GM21367 (cell line): ENCODE measurements around the gene TBX18.

ENCODE experiments used
- ATAC-seq: cut with Tn5 transposase; IDR thresholded peaks from one replicate; pipeline ENCODE4 v1.9.1; 2021; ENCODE audit not compliant: unreplicated experiment

TBX18 gene

DNA sequence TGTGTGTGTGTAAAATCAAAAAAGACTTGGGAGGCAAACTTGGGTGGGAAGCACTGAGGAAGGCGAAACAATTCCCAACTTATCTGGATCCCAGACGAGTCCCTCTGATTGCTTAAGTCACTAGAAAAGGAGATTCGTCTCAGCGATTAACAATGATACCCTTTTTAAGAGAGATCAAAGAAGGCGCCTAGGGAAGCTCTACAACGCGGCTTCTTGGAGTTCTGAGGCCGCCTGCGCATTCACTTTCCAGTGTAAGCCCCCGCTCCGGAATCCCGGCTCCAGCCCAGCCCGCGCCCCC, 8.7 kb upstream of the TBX18 start:
- no peak for ATAC-seq

DNA sequence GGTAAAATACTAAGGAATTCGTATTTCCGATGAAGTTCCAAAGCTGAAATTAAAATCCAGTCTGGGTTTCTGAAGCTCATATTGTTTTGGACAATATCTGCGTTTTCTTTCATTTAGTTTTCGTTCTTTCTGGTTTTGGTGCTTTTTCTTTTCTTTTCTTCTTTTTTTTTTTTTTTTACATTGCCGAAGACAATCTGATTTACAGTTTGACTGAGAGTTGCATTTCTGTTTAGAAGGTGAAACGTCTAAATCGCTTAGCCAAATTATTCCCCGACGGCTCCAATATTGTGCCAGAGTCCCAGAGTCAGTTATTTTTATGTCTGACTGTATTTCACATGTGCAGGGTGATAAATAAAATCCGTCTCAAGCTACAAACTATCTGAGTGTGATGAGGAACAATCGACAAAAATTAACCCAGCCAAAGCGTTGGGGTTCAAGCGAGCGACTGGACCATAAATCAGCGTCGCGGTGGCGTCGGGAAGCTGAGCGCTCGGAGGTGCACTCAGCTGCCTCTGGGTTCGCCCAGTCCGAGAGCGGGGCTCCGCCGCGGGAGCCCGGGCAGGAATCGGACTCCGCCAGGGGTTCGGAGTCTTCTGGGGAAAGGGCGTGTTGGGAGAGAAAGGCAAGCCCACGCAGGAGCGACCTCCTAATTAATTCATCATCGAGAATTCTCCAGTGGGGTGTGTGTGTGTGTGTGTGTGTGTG, 8.2 kb upstream of the TBX18 start:
- no peak for ATAC-seq

DNA sequence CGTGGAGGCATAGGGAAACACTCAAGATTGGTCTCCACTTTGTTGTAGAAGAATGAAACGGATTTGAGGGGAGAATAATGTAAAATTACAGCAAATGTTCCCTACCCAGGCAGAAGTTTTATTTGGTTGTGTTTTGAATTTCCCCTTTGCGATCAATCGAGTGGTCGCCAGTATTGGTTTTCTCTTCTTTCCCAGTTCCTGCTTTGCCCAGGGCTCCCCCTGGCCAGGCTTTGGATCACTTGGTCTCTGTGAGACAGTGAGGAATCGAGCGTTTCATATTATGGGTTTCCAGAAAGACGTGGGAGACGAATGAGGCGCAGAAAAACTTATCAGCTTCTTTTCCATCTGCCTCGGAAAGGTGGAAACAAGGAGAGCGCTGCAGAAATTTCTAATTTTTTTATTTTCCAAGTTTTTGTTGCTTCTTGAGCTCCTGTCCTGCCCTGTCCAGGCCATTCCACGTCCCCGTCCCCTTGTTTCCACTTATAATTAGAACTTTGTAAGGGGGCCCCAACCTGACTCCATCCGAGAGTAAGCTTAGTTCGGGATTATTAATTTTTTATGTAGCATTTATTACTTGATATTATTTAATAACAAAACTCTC, 7.5 kb upstream of the TBX18 start:
- ATAC-seq, result no peak

DNA sequence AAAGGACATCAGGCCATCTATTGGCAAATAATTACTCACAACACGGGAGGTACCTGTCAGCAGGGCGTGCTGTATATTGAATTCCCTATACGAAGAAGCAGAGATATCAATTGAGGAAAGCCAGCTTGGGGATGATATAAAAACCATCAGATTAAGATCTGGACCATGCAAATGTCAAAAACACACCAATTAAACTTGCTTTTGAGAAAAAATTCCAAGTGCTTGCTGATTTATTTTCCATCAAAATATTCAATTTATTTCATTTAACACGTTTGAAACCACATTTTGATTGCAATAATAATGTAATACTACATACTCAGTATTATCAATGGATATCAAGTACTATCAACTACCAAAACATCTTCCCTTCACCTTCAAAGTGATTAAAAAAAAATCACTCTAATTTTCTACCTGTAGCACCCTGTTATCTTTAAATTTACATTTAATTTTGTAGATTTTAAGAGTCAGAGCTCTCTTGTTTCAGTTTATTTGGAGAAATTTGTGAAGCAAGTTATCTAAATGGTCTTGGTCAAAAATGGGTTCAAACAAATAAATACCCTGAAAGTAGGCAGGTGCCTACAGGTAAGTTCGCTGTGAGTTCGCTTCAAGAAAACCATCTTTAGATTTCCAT, 6.8 kb upstream of the TBX18 start:
- ATAC-seq, result no peak

DNA sequence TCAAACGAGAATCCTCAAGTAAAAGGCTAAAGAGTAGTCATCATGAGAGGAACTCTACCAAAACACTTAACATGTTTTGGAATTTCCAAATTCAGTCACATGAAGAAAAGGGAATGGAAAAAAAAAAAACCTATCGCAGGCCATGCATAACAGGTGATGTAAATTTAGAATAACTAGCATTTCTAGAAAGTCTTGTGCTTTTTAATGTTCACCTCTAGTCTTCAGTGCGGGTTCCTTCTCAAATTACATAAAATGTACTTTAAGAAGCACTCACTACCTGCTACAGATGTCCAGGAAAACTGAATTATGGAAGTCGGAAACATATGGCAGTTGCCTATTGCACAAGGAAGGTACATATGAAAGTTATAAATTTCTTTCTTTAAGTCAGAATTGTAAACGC, 6.1 kb upstream of the TBX18 start:
- ATAC-seq, result no peak

DNA sequence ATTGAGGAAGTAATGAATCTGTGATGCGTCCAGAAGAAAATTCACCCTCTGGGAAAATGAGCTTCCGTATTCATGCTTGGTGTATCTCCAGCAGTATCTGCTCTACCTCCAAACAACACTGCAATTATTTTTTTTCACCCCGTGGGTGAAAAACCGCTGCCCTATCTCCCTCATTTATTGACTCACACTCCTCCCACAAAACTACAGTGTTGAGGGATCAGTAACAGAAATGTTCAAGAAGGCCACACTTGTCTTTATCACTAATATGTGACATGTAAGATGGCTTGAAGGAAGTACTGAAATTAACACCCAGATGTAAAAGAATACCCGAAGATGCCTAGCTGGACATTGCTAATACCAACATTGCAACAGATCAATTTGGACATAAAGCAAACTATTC, 4.9 kb upstream of the TBX18 start:
- ATAC-seq, result no peak

GRCh38 chr6:84768442-84769174, 4.2 kb upstream of the TBX18 start:
- ATAC-seq, result no peak

DNA sequence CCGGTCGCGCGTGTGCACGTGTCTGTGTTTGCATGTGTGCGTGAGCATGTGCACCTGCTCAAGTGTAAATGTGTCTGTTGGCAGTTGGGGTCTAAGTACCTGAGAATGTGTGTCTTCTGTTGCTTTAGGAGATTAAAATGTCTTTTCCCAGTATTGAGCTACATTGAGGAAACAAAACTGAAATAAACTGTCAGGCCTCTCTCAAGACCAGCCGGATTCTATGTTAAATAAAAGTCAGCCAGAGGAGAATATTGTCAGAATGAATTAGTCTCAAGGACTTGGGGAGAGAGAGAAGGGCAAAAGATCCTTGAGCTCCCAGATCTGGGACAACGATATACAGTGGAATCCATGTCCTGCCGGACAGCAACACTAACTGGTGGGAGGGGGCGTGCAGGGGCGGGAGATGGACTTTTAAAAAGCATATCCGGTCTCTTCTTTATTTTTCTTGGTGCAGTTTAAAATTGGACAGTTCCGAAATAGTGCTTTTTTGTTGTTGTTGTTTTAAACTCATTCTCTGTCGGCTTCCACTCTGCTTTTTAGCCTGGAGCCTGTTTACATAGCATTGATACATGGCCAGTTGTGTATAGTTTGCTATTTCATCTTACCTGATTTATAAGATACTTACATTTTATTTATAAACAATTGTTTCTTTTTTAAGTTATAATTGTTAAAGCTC, 3.3 kb upstream of the TBX18 start:
- ATAC-seq, result no peak

GRCh38 chr6:84766799-84767525, 2.6 kb upstream of the TBX18 start:
- ATAC-seq, result no peak

GRCh38 chr6:84766118-84766798, 1.9 kb upstream of the TBX18 start:
- ATAC-seq, result no peak

GRCh38 chr6:84763886-84764331, 489 bp downstream of the TBX18 start:
- ATAC-seq, result no peak

DNA sequence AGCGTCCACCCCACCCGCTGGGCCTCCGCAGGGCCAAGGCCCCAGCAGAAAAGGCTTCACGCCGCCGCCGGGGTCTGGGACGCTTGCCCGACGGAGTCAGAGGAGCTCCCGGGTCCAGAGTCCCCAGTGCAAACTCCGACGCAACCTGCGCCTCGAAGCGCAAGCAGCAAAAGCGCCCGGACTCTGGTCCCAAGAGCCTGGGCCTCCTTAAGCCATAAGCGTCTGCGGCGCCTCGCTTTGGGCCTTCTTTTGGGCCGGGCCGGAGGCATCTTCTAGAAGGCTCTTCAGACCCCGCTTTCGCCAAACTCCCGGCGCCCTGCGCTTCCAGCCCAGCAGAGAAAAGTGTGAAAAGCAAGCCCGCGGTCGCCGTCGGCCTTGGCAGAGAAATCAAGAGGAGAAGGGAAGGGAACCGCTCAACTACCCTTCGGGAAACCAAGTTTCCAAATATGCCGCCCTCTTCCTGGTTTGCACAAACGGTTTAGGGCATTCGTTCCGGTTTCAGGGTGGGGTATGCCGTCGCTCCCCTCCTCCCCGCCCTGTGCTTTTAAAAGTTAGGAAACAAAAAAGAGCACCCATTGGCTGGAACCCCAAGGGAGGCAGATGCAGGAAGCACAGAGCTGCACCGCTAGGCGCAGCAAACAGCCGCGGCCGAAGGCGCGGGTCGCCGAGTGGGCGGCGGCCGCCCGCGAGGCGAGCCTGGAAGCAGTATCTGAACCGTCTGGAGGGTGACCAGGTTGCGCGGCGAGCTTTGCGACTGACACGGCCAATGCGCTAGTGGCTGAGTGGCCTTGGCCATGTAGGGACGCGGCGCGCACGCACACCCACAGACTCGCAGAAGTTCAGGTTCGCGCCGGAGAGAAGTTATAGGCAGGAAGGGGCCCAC, 1.2 kb downstream of the TBX18 start:
- no peak for ATAC-seq

DNA sequence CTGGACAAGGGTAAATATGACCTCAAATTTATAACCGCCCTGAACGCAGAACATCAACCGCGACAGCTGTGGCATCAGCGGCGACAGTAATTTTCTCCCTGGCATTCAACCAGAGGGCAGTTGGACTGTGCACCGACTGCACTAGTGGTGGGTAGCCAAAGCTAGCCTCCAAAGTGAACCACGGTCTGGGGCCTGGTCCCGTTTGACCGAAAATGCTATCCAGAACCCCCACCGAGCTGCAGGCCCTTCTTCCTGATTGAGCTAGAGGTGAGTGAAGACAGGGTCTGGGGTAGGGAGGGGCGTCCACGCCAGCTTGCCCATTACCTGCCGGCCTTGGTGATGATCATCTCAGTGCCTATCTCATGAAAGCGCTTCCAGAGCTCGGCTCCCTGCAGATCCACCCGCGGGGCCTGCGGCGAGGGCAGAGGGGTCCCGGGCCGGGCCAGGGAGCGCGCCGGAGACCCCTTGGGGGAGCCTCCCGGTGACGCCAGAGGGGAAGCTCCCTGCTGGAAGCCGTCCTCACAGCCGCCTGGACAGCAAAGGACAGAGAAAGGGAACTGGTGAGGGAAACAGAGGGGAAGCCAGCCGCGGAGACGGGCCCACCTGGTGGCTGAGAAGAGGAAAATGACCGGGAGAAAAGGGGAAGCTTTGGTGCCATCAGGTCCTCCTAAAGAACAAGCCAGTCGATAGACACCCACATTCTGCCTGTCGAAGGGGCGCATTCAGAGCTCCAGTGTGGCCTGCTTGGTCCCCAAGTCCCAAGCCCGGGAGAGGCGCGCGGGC, 2.0 kb downstream of the TBX18 start:
- ATAC-seq, result no peak

DNA sequence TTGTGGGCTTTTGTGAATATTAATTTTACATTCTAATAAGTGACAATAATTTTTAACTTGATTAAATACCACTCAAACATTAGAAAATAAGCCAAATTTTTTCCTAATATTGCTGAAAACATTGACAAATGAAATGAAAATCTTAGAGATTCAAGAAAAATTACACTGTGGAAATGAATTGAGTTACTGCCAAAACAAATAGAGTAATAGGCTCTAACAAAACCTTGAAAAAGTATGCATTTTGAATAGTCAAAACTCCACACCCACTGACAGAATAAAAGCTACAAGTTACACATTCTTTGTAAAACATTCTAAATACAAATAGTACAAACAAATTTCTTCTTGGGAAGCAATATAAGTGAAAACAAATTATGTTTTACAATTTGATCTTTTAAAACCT, 5.9 kb downstream of the TBX18 start:
- no peak for ATAC-seq

DNA sequence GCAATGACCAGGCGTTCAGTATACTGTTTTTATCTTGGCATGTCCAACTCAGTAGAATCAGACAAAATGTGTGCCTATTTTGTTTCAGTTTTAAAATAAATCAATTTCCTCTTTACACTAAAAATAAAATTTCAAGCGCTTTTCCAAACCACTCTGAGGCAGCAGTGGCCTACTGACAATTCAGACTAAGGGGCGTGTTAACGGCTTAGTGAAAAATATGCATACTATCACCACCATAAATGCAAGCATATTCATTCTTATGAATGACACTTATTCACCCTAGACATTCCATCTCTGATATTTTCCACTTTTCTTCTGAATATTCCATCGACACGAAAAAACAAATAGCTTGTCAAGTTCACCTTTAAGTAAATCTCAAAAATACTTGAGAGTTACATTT, 7.5 kb downstream of the TBX18 start:
- no peak for ATAC-seq

GRCh38 chr6:84756466-84756865, 7.9 kb downstream of the TBX18 start:
- no peak for ATAC-seq

DNA sequence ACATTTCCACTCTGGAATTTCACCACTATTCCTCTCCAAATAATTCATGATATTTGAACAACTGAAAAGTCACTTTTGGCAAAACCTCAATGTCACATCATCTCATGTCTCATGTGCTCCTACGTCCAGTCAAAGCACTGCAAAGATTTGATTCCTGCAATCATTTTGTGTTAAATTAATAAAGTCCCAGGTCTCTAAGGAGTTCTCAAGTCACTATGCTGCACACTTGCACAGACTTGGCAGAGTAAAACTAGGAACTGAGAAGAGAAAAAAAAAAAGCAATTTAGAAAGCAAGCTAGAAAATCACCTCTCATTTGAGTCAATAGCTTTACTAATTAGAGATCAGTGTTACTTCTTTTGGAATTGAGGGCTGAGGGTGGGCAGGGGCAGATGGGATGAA, 11.2 kb downstream of the TBX18 start:
- ATAC-seq, result no peak

- no peak for ATAC-seq
Observed at GRCh38 chr6:84752118-84752850, 12.1 kb downstream of the TBX18 start.
